Liver (tissue), 9 donors: ENCODE measurements around the gene CACNG4. TPM values are rescaled to one million over a fixed set of nuclear protein-coding genes. Genes with fewer than 3 reads are reported as not detected.

Source experiments
- DNase-seq: peaks from one replicate; pipeline ENCODE4 v3.0.0-alpha.2; 2017; ENCODE audit warnings: low spot score
- H3K27ac ChIP-seq, 2 donors: one replicate each; pipeline ENCODE4 v1.7.0; 2013; ENCODE audit warnings: inconsistent platforms in 2 of 2, low read length in 2 of 2, control low read depth in 1 of 2, low read depth in 1 of 2, mild to moderate bottlenecking in 1 of 2
- H3K27me3 ChIP-seq, 4 donors: one replicate each; pipeline versions ENCODE4 v1.6.1 to v1.7.0; 2013; ENCODE audit warnings: low read length in 3 of 4, inconsistent platforms in 1 of 4, mild to moderate bottlenecking in 1 of 4, moderate library complexity in 1 of 4; ENCODE audit not compliant: control insufficient read depth in 4 of 4, insufficient read depth in 4 of 4
- H3K36me3 ChIP-seq, 4 donors: one replicate each; pipeline versions ENCODE4 v1.6.1 to v1.7.0; 2013; ENCODE audit warnings: low read length in 3 of 4, mild to moderate bottlenecking in 3 of 4, low read depth in 1 of 4, moderate library complexity in 1 of 4; ENCODE audit not compliant: control insufficient read depth in 4 of 4, insufficient read depth in 3 of 4
- H3K4me1 ChIP-seq, 4 donors: one replicate each; pipeline versions ENCODE4 v1.6.1 to v1.7.0; 2013; ENCODE audit warnings: low read length in 3 of 4, mild to moderate bottlenecking in 3 of 4, moderate library complexity in 1 of 4; ENCODE audit not compliant: control insufficient read depth in 4 of 4, insufficient read depth in 4 of 4
- H3K4me3 ChIP-seq, 3 donors: one replicate each; pipeline versions ENCODE4 v1.6.1 to v1.7.0; 2013; ENCODE audit warnings: low read length in 3 of 3, control low read depth in 1 of 3, low read depth in 1 of 3, mild to moderate bottlenecking in 1 of 3
- H3K9ac ChIP-seq, 2 donors: one replicate each; pipeline ENCODE4 v1.7.0; 2013; ENCODE audit warnings: low read length in 2 of 2, mild to moderate bottlenecking in 2 of 2, moderate library complexity in 2 of 2, control low read depth in 1 of 2, low read depth in 1 of 2
- H3K9me3 ChIP-seq, 4 donors: one replicate each; pipeline versions ENCODE4 v1.6.1 to v1.7.0; 2013; ENCODE audit warnings: low read length in 3 of 4; ENCODE audit not compliant: control insufficient read depth in 4 of 4
- EGR1 ChIP-seq, 2 donors: IDR thresholded peaks; 2 replicates each; pipeline ENCODE4 v1.6.1; 2016 to 2018; ENCODE audit warnings: antibody characterized with exemption in 2 of 2, low read depth in 2 of 2
- FOXA1 ChIP-seq: IDR thresholded peaks from 2 replicates; pipeline ENCODE4 v1.6.1; 2016; ENCODE audit warnings: antibody characterized with exemption
- FOXA2 ChIP-seq: IDR thresholded peaks from 2 replicates; pipeline ENCODE4 v1.6.1; 2016; ENCODE audit warnings: antibody characterized with exemption
- GABPA ChIP-seq, 2 donors: IDR thresholded peaks in 1 of 2; conservative IDR thresholded peaks in 1 of 2; 2 replicates each; pipeline ENCODE4 v1.6.1; 2016; ENCODE audit warnings: antibody characterized with exemption in 2 of 2, mild to moderate bottlenecking in 1 of 2, moderate library complexity in 1 of 2
- HNF4A ChIP-seq, 2 donors: conservative IDR thresholded peaks; 2 replicates each; pipeline ENCODE4 v1.6.1; 2016; ENCODE audit warnings: antibody characterized with exemption in 2 of 2, mild to moderate bottlenecking in 2 of 2
- HNF4G ChIP-seq: IDR thresholded peaks from 2 replicates; pipeline ENCODE4 v1.6.1; 2016; ENCODE audit warnings: antibody characterized with exemption
- JUND ChIP-seq, 2 donors: IDR thresholded peaks; 2 replicates each; pipeline ENCODE4 v1.6.1; 2016; ENCODE audit warnings: antibody characterized with exemption in 2 of 2
- NR2F2 ChIP-seq: IDR thresholded peaks from 2 replicates; pipeline ENCODE4 v1.6.1; 2016; ENCODE audit warnings: antibody characterized with exemption
- REST ChIP-seq: IDR thresholded peaks from 2 replicates; pipeline ENCODE4 v1.6.1; 2016; ENCODE audit warnings: antibody characterized with exemption, mild to moderate bottlenecking
- RXRA ChIP-seq, 2 donors: IDR thresholded peaks; 2 replicates each; pipeline ENCODE4 v1.6.1; 2017 to 2018; ENCODE audit warnings: antibody characterized with exemption in 2 of 2, mild to moderate bottlenecking in 1 of 2
- SP1 ChIP-seq: IDR thresholded peaks from 2 replicates; pipeline ENCODE4 v1.6.1; 2018; ENCODE audit warnings: antibody characterized with exemption, mild to moderate bottlenecking
- TAF1 ChIP-seq: conservative IDR thresholded peaks from 2 replicates; pipeline ENCODE4 v1.6.1; 2016; ENCODE audit warnings: antibody characterized with exemption, mild to moderate bottlenecking
- YY1 ChIP-seq: IDR thresholded peaks from 2 replicates; pipeline ENCODE4 v1.6.1; 2016; ENCODE audit warnings: antibody characterized with exemption, mild to moderate bottlenecking
- ZBTB33 ChIP-seq: IDR thresholded peaks from 2 replicates; pipeline ENCODE4 v1.6.1; 2016; ENCODE audit warnings: antibody characterized with exemption
- WGBS: extraction: QIAGEN DNeasy Blood & Tissue Kit; methylation state at CpG from one replicate; pipeline ENCODE4 v1.1.7; 2013; 5-methylcytosine and 5-hydroxymethylcytosine counted together
- polyA plus RNA-seq, 2 donors: library from polyadenylated mRNA; stranded (reverse) in 1 of 2; unstranded in 1 of 2; fragments of 200-250 nt in 1 of 2; fragments of >200 nt in 1 of 2; fragmentation: Nextera tagmentation in 1 of 2; extraction: Ambion mirVana in 1 of 2; gene quantifications; one replicate each; pipeline versions ENCODE4 v1.2.1 to v1.2.3, GENCODE V29; 2013 to 2015
- total RNA-seq, 2 donors: library from RNA; depleted of rRNA; stranded (reverse); fragments of >200 nt; gene quantifications; one replicate each; pipeline ENCODE4 v1.2.3, GENCODE V29; 2014
- TF ChIP-seq, protein P1 (sequence below): fragments of 150-350 bp; IDR thresholded peaks from 2 replicates; pipeline ENCODE4 v1.5.1; 2017; ENCODE audit warnings: improper control_type of control experiment, low read depth, low read length; ENCODE audit not compliant: missing input control
- TF ChIP-seq, protein P2 (sequence below): IDR thresholded peaks from 2 replicates; pipeline ENCODE4 v1.6.1; 2016; ENCODE audit warnings: antibody characterized with exemption
- donor health status: healthy.
- donor health status: healthy.
- donor health status: healthy.
- donor health status: healthy.
- donor health status: healthy.

CACNG4 gene
- total and polyA plus RNA-seq, 4 donors, result 0.02 to 0.09 (median 0.08) TPM; not detected in 1

DNA sequence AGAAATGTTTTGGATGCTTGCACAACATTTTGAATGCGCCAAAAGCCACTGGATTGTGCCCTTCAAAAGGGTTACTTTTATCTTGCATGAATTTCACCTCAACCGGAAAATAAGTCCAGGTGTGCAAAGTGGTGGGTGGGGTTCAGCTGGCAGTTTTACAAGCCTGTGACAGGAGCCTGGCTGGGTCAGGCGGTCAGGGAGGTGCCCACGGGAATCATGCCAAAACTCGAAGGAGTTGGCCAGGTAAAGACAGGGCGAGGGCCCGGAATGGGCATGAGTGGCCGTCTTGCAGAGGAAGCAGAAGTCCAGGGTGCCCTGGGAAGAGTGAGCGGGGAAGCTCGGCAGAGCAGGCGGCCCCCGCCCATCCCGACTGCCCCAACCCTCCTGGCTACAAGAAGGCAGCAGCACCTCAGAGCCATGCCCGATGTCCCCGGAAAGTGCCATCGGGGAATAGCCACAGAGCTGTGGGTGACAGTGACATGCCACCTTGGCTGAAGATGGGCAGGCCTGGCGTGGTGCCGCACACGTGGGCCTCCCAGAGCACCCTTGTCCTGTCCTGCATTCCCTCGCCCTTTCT, 60.8 kb downstream of the CACNG4 start:
- DNase-seq, result no peak
- no peaks in the 10 kb centered on the region for H3K27me3 ChIP-seq
- H3K27ac ChIP-seq, result no peak overlapping the region
- H3K36me3 ChIP-seq, result no peaks in the 10 kb centered on the region
- TF ChIP-seq TAF1, result no peak
- TF ChIP-seq, protein P1, sequence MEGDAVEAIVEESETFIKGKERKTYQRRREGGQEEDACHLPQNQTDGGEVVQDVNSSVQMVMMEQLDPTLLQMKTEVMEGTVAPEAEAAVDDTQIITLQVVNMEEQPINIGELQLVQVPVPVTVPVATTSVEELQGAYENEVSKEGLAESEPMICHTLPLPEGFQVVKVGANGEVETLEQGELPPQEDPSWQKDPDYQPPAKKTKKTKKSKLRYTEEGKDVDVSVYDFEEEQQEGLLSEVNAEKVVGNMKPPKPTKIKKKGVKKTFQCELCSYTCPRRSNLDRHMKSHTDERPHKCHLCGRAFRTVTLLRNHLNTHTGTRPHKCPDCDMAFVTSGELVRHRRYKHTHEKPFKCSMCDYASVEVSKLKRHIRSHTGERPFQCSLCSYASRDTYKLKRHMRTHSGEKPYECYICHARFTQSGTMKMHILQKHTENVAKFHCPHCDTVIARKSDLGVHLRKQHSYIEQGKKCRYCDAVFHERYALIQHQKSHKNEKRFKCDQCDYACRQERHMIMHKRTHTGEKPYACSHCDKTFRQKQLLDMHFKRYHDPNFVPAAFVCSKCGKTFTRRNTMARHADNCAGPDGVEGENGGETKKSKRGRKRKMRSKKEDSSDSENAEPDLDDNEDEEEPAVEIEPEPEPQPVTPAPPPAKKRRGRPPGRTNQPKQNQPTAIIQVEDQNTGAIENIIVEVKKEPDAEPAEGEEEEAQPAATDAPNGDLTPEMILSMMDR, result no peak
- no peak for TF ChIP-seq NR2F2
- no peak for TF ChIP-seq HNF4A (conservative IDR thresholded peaks at IDR 0.05)
- TF ChIP-seq FOXA1, result no peak
- TF ChIP-seq, protein P2, sequence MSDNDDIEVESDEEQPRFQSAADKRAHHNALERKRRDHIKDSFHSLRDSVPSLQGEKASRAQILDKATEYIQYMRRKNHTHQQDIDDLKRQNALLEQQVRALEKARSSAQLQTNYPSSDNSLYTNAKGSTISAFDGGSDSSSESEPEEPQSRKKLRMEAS, result no peak
- TF ChIP-seq RXRA (IDR thresholded peaks at IDR 0.05), result no peak
- no peak for TF ChIP-seq ZBTB33
- TF ChIP-seq EGR1 (IDR thresholded peaks at IDR 0.05; ENCODE audit: low read depth in 2 of 2), result no peak
- no peak for TF ChIP-seq FOXA2
- TF ChIP-seq HNF4G, result no peak
- no peak for TF ChIP-seq JUND (IDR thresholded peaks at IDR 0.05)
- TF ChIP-seq SP1, result no peak
- no peak for TF ChIP-seq GABPA (IDR thresholded peaks at IDR 0.05 in 1 of 2, conservative IDR thresholded peaks at IDR 0.05 in 1 of 2)
- TF ChIP-seq REST, result no peak
- TF ChIP-seq YY1, result no peak
- H3K9ac ChIP-seq, result no peak overlapping the region
- no peaks in the 10 kb centered on the region for H3K9me3 ChIP-seq
- 88% methylated on average over 20 of the region's 20 CpGs for WGBS
- no peaks in the 10 kb centered on the region for H3K4me1 ChIP-seq
- H3K4me3 ChIP-seq, result no peak overlapping the region

- Histone ChIP-seq H3K9ac (no peak overlapping the region), H3K4me1 (no peaks in the 10 kb centered on the region), H3K27me3 (no peaks in the 10 kb centered on the region), H3K27ac (no peak overlapping the region), H3K4me3 (no peak overlapping the region), H3K9me3 (no peaks in the 10 kb centered on the region), H3K36me3 (no peaks in the 10 kb centered on the region)
- whole genome bisulfite sequencing, result 95% methylated on average over 2 of the region's 2 CpGs
- DNase-seq, result no peak
- no peak for TF ChIP-seq HNF4G
Measured at GRCh38 chr17:67026341-67026740, 61.8 kb downstream of the CACNG4 start.
